Measurements from ENCODE around the gene DDX54.

GRCh38 chr12:113198296-113198695 lies 13.0 kb upstream of the DDX54 start:
- TF ChIP-seq, protein P1, sequence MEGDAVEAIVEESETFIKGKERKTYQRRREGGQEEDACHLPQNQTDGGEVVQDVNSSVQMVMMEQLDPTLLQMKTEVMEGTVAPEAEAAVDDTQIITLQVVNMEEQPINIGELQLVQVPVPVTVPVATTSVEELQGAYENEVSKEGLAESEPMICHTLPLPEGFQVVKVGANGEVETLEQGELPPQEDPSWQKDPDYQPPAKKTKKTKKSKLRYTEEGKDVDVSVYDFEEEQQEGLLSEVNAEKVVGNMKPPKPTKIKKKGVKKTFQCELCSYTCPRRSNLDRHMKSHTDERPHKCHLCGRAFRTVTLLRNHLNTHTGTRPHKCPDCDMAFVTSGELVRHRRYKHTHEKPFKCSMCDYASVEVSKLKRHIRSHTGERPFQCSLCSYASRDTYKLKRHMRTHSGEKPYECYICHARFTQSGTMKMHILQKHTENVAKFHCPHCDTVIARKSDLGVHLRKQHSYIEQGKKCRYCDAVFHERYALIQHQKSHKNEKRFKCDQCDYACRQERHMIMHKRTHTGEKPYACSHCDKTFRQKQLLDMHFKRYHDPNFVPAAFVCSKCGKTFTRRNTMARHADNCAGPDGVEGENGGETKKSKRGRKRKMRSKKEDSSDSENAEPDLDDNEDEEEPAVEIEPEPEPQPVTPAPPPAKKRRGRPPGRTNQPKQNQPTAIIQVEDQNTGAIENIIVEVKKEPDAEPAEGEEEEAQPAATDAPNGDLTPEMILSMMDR (IDR thresholded peaks at IDR 0.05; ENCODE audit: insufficient read depth, low read depth, low read length) = no peak
- no peak for TF ChIP-seq EZH2 (IDR thresholded peaks at IDR 0.05; ENCODE audit: insufficient read depth, low read length)

Measured in astrocyte (in vitro differentiated cells and primary cell).